Neural cell (in vitro differentiated cells): ENCODE data around the gene CYP3A5.

Source experiments
- EP300 ChIP-seq: fragments of 450-650 bp; conservative IDR thresholded peaks from 2 replicates; pipeline ENCODE4 v1.6.1; 2014; ENCODE audit warnings: antibody characterized with exemption, mild to moderate bottlenecking, moderate library complexity; ENCODE audit not compliant: poor library complexity, severe bottlenecking
- EZH2 ChIP-seq: fragments of 200-600, 300-800 bp; shearing (Covaris generic), sonication (generic); IDR thresholded peaks from 2 replicates; pipeline ENCODE4 v1.6.1; 2014; ENCODE audit warnings: antibody characterized with exemption, low read length, borderline replicate concordance, mild to moderate bottlenecking; ENCODE audit not compliant: insufficient read depth, poor library complexity, severe bottlenecking
- MXI1 ChIP-seq: fragments of 450-650 bp; conservative IDR thresholded peaks from 2 replicates; pipeline ENCODE4 v1.6.1; 2014; ENCODE audit warnings: antibody characterized with exemption, mild to moderate bottlenecking; ENCODE audit not compliant: poor library complexity, severe bottlenecking
- POLR2AphosphoS5 ChIP-seq: IDR thresholded peaks from 2 replicates; pipeline ENCODE4 v1.6.1; 2012
- RAD21 ChIP-seq: fragments of 450-650 bp; conservative IDR thresholded peaks from 2 replicates; pipeline ENCODE4 v1.6.1; 2014; ENCODE audit warnings: antibody characterized with exemption, mild to moderate bottlenecking, moderate library complexity
- REST ChIP-seq: IDR thresholded peaks from 2 replicates; pipeline ENCODE4 v1.6.1; 2012; ENCODE audit warnings: borderline replicate concordance
- SMC3 ChIP-seq: fragments of 450-650 bp; conservative IDR thresholded peaks from 2 replicates; pipeline ENCODE4 v1.6.1; 2014; ENCODE audit warnings: antibody characterized with exemption, mild to moderate bottlenecking, moderate library complexity; ENCODE audit not compliant: poor library complexity
- TAF1 ChIP-seq: IDR thresholded peaks from 2 replicates; pipeline ENCODE4 v1.6.1; 2012; ENCODE audit warnings: low read depth
- TF ChIP-seq, protein P1 (sequence below): fragments of 450-650 bp; IDR thresholded peaks from 2 replicates; pipeline ENCODE4 v1.5.1; 2014; ENCODE audit warnings: antibody characterized with exemption, mild to moderate bottlenecking, moderate library complexity; ENCODE audit not compliant: poor library complexity, severe bottlenecking

GRCh38 chr7:99629643-99630042 lies 50.2 kb downstream of the CYP3A5 start:
- no peak for TF ChIP-seq MXI1
- TF ChIP-seq, protein P1, sequence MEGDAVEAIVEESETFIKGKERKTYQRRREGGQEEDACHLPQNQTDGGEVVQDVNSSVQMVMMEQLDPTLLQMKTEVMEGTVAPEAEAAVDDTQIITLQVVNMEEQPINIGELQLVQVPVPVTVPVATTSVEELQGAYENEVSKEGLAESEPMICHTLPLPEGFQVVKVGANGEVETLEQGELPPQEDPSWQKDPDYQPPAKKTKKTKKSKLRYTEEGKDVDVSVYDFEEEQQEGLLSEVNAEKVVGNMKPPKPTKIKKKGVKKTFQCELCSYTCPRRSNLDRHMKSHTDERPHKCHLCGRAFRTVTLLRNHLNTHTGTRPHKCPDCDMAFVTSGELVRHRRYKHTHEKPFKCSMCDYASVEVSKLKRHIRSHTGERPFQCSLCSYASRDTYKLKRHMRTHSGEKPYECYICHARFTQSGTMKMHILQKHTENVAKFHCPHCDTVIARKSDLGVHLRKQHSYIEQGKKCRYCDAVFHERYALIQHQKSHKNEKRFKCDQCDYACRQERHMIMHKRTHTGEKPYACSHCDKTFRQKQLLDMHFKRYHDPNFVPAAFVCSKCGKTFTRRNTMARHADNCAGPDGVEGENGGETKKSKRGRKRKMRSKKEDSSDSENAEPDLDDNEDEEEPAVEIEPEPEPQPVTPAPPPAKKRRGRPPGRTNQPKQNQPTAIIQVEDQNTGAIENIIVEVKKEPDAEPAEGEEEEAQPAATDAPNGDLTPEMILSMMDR: no peak
- no peak for TF ChIP-seq REST
- TF ChIP-seq EZH2: no peak
- TF ChIP-seq POLR2AphosphoS5: no peak
- TF ChIP-seq TAF1: no peak
- no peak for TF ChIP-seq EP300
- TF ChIP-seq SMC3: no peak
- no peak for TF ChIP-seq RAD21
